Glomerular visceral epithelial cell (primary cell): ENCODE data around the gene ZBTB20.

Experiments
- DNase-seq: peaks from one replicate; pipeline ENCODE4 v3.0.0-alpha.2; 2016; ENCODE audit errors: extremely low spot score

Gene ZBTB20

GRCh38 chr3:114481113-114481512 lies 666.0 kb downstream of the ZBTB20 start:
- DNase-seq = no peak

- no peak for DNase-seq
Measured at GRCh38 chr3:114480442-114480841, 666.6 kb downstream of the ZBTB20 start.

- no peak for DNase-seq
Measured at GRCh38 chr3:114478801-114479200, 668.3 kb downstream of the ZBTB20 start.

- DNase-seq = no peak
Measured at GRCh38 chr3:114476511-114476910, 670.6 kb downstream of the ZBTB20 start.

- no peak for DNase-seq
Measured at GRCh38 chr3:114471478-114471877, 675.6 kb downstream of the ZBTB20 start.

- no peak for DNase-seq
Measured at GRCh38 chr3:114469070-114469469, 678.0 kb downstream of the ZBTB20 start.

- no peak for DNase-seq
Measured at GRCh38 chr3:114466816-114467215, 680.3 kb downstream of the ZBTB20 start.

GRCh38 chr3:114466251-114466650 lies 680.8 kb downstream of the ZBTB20 start:
- DNase-seq = no peak

GRCh38 chr3:114464548-114464947 lies 682.5 kb downstream of the ZBTB20 start:
- DNase-seq = no peak

- no peak for DNase-seq
Measured at GRCh38 chr3:114462750-114463149, 684.3 kb downstream of the ZBTB20 start.

- DNase-seq = no peak
Measured at GRCh38 chr3:114460459-114460858, 686.6 kb downstream of the ZBTB20 start.

- no peak for DNase-seq
Measured at GRCh38 chr3:114456742-114457141, 690.3 kb downstream of the ZBTB20 start.

GRCh38 chr3:114455432-114455831 lies 691.7 kb downstream of the ZBTB20 start:
- no peak for DNase-seq

GRCh38 chr3:114454551-114455251 lies 692.4 kb downstream of the ZBTB20 start:
- no peak for DNase-seq

GRCh38 chr3:114453361-114453780 lies 693.7 kb downstream of the ZBTB20 start:
- no peak for DNase-seq

- DNase-seq = no peak
Measured at GRCh38 chr3:114452937-114453336, 694.2 kb downstream of the ZBTB20 start.

GRCh38 chr3:114452256-114452655 lies 694.8 kb downstream of the ZBTB20 start:
- DNase-seq = no peak

GRCh38 chr3:114451561-114452018 lies 695.5 kb downstream of the ZBTB20 start:
- no peak for DNase-seq

- no peak for DNase-seq
Measured at GRCh38 chr3:114451051-114451451, 696.0 kb downstream of the ZBTB20 start.

- no peak for DNase-seq
Measured at GRCh38 chr3:114450008-114450596, 697.0 kb downstream of the ZBTB20 start.

- DNase-seq = no peak
Measured at GRCh38 chr3:114449271-114450007, 697.6 kb downstream of the ZBTB20 start.

GRCh38 chr3:114447950-114448479 lies 699.1 kb downstream of the ZBTB20 start:
- DNase-seq = no peak

GRCh38 chr3:114447545-114447944 lies 699.5 kb downstream of the ZBTB20 start:
- DNase-seq = no peak
